ENCODE measurements around the gene CADPS2. TPM values are rescaled to one million over a fixed set of nuclear protein-coding genes. Genes with fewer than 3 reads are reported as not detected.
"Not testable (repeated sequence)": the region's sequence is repeated elsewhere in the genome, so short reads cannot be mapped to it uniquely, and the experiment has no call there.

CADPS2 gene
- total and polyA plus RNA-seq, 2 of the 8 experiments (the other 6 are each of a cell fraction or from before 2014, with no cell fraction given) = 8.9 to 22.3 TPM

GRCh38 chr7:122682815-122683550, 203.3 kb downstream of the CADPS2 start (continued):
- TF ChIP-seq RAD21 (IDR thresholded peaks at IDR 0.05 in 1 of 2, conservative IDR thresholded peaks at IDR 0.05 in 1 of 2; ENCODE audit: low read depth in 2 of 2, low read length in 2 of 2) (no peak), PHF8 (conservative IDR thresholded peaks at IDR 0.05; ENCODE audit: low read depth, low read length) (no peak)

DNA sequence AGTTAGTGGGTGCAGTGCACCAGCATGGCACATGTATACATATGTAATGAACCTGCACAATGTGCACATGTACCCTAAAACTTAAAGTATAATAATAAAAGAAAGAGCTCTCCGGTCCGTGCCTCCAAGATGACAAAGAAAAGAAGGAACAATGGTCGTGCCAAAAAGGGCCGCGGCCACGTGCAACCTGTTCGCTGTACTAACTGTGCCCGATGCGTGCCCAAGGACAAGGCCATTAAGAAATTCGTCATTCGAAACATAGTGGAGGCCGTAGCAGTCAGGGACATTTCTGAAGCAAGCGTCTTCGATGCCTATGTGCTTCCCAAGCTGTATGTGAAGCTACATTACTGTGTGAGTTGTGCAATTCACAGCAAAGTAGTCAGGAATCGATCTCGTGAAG, 205.1 kb downstream of the CADPS2 start:
- Histone ChIP-seq H3K4me1 (replicated peaks in 1 of 4; ENCODE audit: control insufficient read depth in 3 of 4, insufficient read depth in 4 of 4, low read length in 3 of 4) (peaks cover 8 to 34% (median 23%) of the 10 kb centered on the region in 4 experiments), H2BK20ac (ENCODE audit: low read length) (peak overlapping the region; percentile 75; the same call in 1 of the 2 replicates)
- H3K18ac ChIP-seq (ENCODE audit: extremely low read depth, low read length); POLR2A ChIA-PET (ENCODE audit: partially characterized antibody); H3K56ac ChIP-seq (replicated peaks; ENCODE audit: insufficient read length, low read depth, low read length); H4K5ac ChIP-seq (ENCODE audit: insufficient read length, low read depth, low read length); H2BK15ac ChIP-seq (ENCODE audit: low read length); H4K20me1 ChIP-seq (replicated peaks in 1 of 2; ENCODE audit: control insufficient read depth in 1 of 2, insufficient read depth in 2 of 2, low read length in 2 of 2); DNase-seq (ENCODE audit: low read depth in 1 of 2, low spot score in 2 of 2); H4K91ac ChIP-seq (replicated peaks; ENCODE audit: insufficient read length, low read length); H3K9me3 ChIP-seq (ENCODE audit: insufficient read depth in 2 of 2, low read depth in 1 of 2, low read length in 1 of 2); H3K14ac ChIP-seq (ENCODE audit: insufficient read length); H3K79me1 ChIP-seq (ENCODE audit: low read depth, low read length); H3K4ac ChIP-seq (replicated peaks; ENCODE audit: insufficient read length, low read depth, low read length); H3K36me3 ChIP-seq (ENCODE audit: control insufficient read depth in 2 of 4, insufficient read depth in 4 of 4, low read length in 3 of 4); H4K8ac ChIP-seq (ENCODE audit: extremely low read depth, insufficient read depth, low read length); H3K4me3 ChIP-seq (ENCODE audit: extremely low read depth in 1 of 4, insufficient read depth in 2 of 4, low read depth in 3 of 4, low read length in 4 of 4); H3K27me3 ChIP-seq (replicated peaks in 1 of 4; ENCODE audit: control insufficient read depth in 3 of 4, extremely low read depth in 1 of 4, insufficient read depth in 3 of 4, low read length in 3 of 4); H3K27ac ChIP-seq (ENCODE audit: low read depth, low read length); H3K79me2 ChIP-seq (ENCODE audit: control insufficient read depth in 1 of 2, insufficient read depth in 2 of 2, low read length in 2 of 2); H2AK5ac ChIP-seq (ENCODE audit: low read depth, low read length); H3K23ac ChIP-seq (ENCODE audit: insufficient read length); H3K9ac ChIP-seq (replicated peaks in 1 of 4; ENCODE audit: extremely low read depth in 1 of 4, low read depth in 3 of 4, low read length in 3 of 4); H2BK120ac ChIP-seq (replicated peaks; ENCODE audit: low read depth, low read length); H3K4me2 ChIP-seq (ENCODE audit: insufficient read depth in 1 of 2, low read depth in 2 of 2, low read length in 2 of 2); CTCF ChIA-PET (ENCODE audit: partially characterized antibody); FAIRE-seq; H2AFZ ChIP-seq (ENCODE audit: low read length); H2BK5ac ChIP-seq (ENCODE audit: low read depth, low read length); H2BK12ac ChIP-seq (ENCODE audit: low read depth, low read length); H3K23me2 ChIP-seq (ENCODE audit: low read depth, low read length): not testable (repeated sequence)
- WGBS, 2 experiments (ENCODE audit: extremely low coverage in 1 of 2, insufficient coverage in 1 of 2, insufficient read length in 1 of 2, insufficient replicate concordance in 2 of 2, low coverage in 1 of 2, low lambda C conversion rate in 2 of 2, missing lambda C conversion rate in 1 of 2) = 93% methylated on average over 16 of the region's 16 CpGs; no CpG with 5 or more reads in 1 of the 2 experiments

Measured in H1 (cell line).